ENCODE data around the gene TSPAN18. TPM values are rescaled to one million over a fixed set of nuclear protein-coding genes. Genes with fewer than 3 reads are reported as not detected.

Gene TSPAN18
- total RNA-seq, 1 donor from 2014 or later = 11.5 TPM

DNA sequence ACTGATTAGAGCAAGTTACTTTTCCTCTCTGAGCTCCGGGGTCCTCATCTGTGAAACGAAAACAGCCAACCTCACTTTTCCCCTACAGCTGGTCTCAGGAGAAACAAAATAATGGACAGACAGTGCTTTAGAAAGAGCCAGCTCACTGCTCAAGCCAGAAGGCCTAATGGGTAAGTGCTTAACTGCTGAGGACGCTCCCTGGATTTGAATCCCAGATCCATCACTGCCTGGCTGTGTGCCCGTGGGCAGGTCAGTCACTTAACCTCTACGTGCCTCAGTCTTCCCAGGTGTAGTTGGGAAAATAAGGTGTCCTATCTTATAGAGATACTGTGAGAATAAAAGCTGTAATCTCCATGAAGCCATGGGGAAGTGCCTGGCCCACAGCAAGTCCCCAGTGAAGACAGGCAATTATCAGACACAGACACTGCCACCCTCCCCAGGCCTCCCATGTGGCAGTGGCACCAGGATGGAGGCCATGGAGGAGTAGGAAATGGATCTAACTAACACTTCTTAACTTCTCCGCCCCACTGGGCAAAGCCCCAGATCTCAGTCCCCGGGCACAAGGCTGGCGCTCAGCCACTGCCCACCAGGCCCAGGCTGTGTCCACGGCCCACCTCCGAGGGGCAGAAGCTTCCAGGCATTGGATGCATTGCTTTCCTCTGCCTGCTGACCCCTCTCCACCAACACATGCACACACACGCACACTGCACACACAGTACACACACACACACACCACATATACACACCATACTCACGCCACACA lies 214.7 kb downstream of the TSPAN18 start:
- DNase-seq (ENCODE audit: low read depth, low spot score) = no peak

DNA sequence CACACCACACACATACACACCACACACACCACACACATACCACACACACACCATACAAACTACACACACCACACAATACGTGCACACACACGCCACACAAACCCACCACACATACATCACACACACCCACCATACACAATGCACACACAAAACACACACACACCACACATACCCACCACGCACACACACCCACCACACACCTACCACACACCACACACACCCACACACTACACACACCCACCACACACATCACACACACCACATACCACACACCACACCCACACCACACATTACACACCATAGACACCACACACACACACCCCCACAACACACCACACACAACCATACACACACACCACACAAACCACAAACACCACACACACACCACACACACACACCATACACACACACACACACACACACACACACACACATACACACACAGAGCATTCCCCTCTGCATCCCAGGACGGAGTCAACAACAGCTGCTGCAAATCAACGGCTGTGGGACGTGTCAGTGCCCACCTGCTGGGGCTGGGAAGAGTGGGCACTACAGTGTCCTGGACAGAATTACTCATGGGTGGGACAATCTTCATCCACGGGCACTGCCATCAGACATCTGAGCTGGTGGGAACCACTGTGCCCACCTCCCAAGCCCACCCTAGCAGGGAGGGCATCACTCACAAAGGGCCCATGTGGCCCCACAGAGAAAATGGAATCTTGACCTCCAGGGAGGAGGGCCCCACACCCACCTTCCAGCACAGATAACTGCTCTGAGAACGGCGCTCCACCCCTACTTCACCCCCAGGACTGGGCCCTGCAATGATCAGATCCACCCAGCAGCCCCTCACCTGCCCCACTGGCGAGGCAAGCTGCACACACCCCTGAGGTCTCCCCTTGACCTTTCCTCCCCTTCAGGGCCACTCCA lies 215.5 kb downstream of the TSPAN18 start:
- no peak for DNase-seq (ENCODE audit: low read depth, low spot score)

DNA sequence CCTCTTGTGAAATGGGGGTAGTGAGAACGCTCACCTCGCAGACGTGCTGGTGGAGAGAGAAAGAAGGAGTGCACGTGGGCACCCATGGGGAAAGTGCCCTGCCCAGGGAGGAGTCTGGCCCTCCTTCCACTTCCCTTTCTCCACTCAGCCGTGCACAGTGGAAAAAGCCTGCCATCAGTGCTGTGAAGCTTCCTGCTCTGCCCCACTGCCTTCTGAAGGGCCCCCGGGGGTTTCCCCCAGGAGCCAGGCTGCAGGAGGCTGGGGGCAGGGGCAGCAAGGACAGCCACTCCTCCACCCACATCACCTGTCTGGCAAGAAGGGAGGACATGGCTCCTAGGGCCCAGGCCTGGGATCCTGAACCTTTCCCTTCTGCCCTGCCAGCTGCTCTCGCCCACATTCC lies 216.4 kb downstream of the TSPAN18 start:
- DNase-seq (ENCODE audit: low read depth, low spot score) = no peak

DNA sequence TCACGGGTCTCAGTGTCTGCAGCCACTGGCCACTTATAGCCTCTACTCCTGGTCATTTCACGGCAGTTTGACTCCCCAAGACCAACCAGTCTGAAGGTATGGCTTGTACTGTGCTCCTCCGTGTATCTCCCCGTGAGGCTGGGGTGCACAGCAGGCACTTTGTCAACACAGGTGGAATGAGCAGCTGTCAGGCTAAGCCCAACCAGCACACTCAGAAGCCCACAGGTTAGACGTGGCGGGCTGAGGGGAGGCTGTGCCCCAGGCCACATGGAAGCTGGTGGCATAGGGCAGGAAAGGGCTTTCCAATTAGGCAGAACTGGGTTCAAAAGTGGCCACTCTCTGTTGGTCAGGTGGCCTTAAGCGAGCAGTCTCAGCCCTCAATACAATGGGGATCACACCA lies 216.9 kb downstream of the TSPAN18 start:
- no peak for DNase-seq (ENCODE audit: low read depth, low spot score)

DNA sequence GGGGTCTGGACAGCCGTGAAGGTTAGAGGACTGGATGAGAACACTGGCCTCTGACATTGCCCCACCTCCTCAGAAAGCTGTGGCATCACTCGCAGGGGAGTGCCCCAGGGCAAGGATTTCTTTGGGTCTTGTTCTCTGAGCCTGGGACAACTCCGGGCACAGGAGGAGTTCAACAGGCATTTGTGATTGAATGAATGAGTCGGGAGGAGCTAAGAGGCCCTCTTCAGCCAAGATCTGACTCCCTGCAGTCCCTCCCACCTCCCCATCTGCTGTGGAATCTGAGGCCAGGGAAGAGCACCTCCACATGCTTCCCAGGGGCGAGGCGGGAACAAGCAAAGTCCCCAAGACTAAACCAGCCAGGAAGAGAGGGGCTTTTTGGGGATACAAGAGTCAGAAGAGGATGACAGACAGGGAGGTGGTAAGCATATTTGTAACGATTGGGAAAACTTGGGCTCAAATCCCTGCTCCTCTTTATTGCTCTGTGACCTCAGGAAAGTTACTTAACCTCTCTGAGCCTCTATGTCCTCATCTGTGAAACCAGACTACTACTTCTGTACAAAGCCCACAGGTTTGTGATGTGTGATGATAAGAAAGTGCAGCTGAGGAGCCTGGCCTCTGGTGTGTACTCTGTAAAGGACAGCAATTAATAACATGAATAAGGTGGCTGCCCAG lies 217.6 kb downstream of the TSPAN18 start:
- no peak for DNase-seq (ENCODE audit: low read depth, low spot score)

DNA sequence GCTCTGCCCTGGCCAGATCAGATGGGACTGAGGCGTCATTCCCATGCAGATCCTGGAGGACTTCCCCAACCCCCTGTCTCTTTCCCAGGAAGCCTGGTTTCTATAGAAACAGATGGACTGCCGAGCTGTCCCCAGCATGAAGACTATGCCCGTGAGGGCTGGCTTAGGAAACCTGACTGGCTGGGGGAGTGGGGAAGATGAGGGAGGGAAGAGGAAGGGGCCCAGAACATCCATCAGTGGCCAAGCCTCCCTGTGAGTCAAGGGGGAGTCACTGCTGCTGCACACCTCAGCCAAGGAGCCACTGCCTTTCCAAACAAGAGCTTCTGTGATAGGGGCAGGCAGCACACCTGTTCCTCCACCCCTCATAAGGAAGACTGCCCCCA lies 218.1 kb downstream of the TSPAN18 start:
- DNase-seq (ENCODE audit: low read depth, low spot score) = no peak

DNA sequence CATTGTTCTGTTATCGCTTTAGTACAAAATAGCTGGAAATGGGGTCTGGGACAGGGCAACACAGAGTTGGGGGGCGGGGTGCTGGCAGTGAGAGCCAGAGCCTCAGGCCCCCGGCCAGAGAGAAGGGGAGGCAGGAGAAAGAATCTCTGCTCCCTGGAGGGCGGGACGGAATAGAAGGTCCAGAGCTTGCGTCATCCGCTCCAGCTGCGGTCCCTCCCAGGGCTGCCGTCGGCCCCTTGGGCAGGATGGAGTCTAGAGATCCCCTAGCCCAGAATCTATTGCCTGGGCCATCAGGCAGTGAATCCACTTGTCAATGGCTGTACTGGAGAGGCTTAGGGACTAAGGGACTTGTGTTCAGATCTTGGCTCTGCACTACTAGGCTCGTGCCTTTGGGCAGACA lies 218.9 kb downstream of the TSPAN18 start:
- no peak for DNase-seq (ENCODE audit: low read depth, low spot score)

DNA sequence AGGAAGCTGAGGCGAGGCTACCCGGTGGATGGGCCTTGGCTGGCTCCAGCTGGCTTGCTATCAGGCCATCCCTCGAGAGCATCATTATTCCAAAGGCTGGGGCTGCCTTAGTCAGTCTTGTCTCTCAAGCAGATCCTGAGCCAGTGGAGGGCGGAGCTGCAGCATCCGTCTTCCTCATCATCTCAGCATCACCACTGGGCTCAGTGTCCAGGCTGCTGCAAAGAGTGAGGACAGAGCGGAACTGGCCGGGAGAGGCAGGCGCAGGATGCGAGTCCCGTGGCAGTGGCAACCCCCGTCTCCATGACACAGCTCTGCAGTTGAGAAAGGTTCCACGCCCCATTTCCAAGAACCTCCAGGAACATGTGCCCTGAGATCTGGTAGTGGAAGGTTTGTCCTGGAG lies 219.5 kb downstream of the TSPAN18 start:
- DNase-seq (ENCODE audit: low read depth, low spot score) = no peak

DNA sequence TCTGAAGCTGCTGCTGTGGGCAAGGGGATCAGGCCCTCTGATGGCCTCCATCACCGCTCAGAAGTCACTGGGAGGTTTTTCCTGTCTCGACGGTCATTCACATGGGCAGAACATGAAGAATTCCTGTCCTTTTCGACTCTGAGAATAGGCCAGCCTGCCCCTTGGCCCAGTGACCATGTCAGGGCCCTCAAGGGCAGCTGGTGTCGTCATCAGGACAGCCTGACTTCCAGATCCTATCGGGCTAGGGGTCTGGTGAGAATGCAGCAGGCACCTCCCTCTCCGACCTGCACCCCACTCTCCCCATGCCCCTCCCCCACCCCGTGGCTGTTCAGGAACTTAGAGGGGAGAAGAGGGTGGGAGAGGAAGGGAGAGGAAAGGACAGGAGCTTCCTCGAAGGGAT lies 220.4 kb downstream of the TSPAN18 start:
- DNase-seq (ENCODE audit: low read depth, low spot score) = no peak

DNA sequence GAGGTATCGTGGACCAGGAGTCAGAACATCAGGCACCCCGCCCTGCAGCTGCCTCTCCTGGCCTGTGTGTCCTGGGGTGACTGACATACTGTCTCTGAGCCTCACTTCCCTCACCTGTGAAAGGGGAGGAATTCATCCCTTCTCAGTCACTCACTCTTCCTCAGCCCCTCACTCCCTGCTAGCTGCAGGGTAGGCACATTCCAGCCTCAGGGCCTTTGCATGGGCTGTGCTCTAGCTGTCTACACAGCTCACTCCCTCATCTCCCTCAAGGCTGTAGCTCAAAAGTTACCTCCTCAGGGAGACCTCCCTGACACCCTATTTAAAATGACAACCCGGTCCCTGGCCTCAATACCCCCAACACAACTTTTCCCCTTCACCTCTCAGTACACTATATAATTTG lies 221.4 kb downstream of the TSPAN18 start:
- DNase-seq (ENCODE audit: low read depth, low spot score) = no peak

DNA sequence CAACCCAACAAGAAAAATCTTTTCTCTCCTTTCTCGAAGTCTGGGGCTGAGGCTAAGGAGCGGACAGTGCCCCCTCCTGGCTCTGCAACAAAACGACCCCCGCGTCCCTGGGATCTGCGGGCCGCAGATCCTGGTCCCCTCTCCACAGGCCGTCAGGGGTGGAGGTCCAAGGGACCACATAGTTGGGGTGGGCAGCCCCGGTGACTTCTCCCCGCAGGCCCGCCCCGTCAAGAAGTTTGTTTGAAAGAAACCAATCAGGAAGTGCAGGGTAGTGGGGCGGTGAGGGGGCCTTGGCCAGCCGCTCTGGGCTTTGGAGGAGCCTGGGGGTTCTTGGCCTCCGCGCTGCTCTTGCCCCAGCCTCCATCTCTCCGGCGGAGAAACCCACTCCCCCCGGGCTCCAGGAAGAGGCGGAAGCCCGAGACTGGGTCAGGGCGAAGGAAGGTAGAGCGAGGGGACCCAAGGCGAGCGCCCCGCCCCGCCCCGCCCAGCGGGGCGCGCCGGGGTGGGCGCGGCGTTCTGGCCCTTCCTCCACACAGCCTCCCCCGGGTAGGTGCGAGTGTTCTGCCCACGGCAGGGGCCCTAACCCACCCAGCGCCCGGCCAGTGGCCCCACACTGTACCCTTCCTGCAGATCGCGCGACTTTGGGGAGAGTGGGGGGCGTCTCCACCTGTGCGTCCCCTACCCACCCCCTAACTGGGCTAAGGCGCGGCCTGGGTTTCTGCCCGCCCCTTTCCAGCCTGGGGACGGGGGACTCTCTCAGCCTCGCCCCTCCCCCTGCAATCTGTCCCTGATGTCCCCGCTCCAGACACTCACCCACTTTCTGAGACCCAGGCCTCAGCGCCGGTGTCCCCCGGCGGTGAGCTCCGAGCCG lies 222.6 kb downstream of the TSPAN18 start:
- no peak for DNase-seq (ENCODE audit: low read depth, low spot score)

DNA sequence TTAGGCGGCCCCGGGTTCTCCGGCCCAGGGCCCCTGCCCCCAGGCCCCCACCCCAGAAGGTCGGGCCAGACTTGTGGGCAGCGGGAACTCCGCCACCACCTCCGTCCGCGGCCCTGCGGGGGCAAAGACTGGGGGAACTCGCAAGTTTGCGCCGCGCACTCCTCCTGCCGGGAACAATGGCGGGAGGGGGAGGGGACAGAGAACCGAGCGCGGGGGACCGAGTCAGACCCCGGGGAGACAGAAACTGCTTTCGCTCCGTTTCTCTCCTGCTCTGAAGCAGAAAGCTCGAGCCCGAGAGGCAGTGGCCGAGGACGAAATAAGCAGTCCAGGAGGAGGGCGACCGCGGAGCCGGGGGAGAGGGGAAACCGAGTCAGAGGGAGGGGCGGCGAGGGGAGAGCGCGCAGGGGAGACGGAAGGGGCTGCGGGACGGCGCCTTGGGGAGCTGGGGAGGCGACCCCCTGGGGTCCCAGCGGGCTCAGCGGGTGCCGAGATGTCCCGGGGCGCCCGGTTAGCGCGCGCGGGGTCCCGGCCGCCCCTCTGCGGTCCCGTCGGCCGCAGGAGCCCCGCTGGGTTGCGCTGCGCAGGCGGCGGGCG lies 223.4 kb downstream of the TSPAN18 start:
- DNase-seq (ENCODE audit: low read depth, low spot score) = no peak

DNA sequence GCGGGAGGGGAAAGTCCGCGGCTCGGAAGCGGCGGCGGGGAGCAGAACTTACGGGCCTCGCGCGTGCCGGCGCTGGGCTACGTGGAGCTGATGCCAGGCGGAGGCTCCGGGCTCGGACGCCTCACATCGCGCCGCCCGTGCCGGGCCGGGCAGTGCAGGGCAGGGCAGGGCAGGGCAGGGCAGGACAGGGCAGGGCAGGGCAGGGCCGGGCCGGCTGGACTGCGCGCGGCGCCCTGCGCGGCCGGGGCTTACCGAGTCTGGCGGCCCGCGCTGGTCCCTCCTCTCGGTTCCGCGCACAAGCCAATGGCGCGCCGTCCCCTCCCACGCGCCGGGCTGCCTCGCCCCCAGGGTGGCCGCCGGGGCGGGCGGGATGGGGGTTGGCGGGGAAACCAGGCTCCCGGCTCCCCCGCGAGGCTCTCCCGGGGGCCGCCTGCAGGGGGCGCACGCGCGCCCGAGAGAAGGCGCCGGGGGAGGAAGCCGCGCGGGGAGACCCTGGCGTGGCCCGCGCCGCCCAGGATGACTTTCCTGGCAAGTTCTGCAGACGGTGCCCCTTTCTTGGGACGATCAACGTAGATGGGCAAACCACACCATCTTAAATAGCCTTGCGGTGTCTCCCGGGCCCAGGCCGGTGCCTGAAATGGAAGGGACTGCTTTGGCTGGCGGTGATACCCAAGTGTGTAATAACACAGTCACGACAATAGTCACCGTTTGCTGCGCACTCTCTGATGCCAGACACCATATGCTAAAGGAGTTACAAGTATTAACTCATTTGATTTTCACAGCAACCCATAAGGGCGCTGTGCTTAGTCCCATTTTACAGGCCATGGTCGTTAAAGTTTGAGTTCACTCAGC lies 224.1 kb downstream of the TSPAN18 start, which contains the start of gene TP53I11:
TSS of gene TP53I11 (minus strand) at position 259 of the 852 bp plus-strand sequence. CDS start 12,548 bp downstream, outside the sequence.
- DNase-seq (ENCODE audit: low read depth, low spot score) = peak; percentile 43

DNA sequence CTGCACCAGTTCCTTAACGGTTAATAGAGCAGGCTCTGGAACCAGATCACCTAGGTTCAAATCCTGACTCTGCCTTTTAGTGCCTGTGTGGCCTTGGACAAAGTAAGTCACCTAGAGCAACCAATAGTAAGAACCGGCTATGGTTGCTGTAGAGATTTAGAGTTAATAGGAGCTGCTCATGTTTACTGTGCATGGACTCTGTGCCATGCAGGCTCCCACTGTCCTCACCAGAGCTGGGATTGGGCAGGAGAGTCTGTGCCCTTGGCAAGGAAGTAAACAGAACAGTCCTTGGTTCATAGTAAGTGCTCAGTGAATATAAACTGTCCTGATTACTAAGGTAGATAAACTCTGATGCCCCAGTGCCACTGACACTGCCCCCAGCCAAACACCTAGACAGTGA lies 225.3 kb downstream of the TSPAN18 start:
- no peak for DNase-seq (ENCODE audit: low read depth, low spot score)

DNA sequence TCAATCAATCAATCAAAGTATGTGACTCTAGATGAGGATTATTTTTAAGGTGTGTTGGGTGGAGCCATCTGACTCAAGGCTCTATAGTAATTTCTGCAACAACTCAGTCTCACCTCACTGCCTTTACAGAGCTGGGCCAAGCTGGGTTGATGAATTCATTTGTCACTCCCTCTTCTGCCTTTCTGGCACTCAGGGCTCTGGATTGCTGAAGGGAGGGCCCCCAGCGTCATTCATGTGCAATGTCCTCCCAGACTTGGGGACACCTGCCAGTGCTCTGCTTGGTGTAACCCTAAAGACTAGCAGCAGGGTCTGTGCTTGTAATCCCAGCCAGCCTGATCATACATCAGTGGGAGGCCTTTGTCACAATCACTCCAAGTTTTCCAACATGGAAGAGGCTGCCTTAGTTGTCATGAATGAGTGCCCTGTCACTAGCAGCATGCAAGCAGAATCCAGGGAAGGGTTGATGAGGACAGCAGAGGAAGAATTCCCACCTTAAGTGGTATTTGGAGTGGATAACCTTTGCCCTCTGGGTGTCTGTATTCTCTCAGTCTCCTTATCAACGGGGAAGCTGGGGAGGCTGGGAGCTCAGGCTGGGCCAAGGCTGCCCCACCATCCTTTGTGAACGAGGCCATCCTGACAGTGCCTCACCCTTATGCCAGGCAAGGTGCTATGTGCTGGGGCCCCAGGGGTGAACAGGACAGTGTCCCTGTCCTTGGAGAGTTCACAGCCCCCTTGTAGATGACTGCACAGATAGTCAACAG lies 225.9 kb downstream of the TSPAN18 start:
- no peak for DNase-seq (ENCODE audit: low read depth, low spot score)

DNA sequence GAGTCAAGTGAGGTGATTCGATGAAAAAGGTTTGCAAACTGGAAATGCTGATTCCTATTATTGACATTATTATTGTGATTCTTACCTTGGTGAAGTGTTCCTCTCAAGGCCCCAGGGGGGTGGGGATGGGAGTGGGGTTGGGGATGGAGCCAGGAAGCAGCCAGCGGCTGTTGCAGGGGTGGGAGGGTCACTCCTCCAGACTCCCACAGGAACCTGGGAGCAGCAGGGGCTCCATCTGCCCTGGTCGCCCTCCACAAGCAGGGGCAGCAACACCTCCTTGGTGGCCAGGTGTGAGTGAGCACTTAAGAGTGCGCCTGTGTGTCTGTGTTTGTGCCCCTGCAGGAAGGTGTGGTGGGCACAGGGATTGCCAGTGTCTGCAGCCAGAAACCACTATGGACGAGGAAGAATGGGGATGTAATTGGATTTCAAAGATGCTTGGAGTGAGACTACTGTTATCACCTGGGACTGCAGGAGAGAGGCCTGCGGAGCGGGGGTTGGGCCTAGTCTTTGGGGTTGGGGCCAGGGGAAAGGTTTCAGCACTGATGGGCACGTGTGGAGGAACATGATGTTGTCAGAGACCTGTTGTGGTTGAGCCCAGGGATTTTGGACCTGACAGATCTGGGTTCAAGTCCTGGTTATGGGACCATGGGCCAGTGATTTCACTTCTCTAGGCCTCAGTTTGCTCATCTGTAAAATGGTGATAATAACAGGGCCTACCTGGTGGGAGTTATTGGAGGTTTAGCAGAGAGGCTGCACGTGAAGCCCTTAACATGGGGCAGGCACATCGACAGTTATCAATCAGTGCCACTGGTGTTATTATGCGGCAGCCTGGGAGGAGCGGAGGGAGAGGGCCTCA lies 227.5 kb downstream of the TSPAN18 start:
- no peak for DNase-seq (ENCODE audit: low read depth, low spot score)

DNA sequence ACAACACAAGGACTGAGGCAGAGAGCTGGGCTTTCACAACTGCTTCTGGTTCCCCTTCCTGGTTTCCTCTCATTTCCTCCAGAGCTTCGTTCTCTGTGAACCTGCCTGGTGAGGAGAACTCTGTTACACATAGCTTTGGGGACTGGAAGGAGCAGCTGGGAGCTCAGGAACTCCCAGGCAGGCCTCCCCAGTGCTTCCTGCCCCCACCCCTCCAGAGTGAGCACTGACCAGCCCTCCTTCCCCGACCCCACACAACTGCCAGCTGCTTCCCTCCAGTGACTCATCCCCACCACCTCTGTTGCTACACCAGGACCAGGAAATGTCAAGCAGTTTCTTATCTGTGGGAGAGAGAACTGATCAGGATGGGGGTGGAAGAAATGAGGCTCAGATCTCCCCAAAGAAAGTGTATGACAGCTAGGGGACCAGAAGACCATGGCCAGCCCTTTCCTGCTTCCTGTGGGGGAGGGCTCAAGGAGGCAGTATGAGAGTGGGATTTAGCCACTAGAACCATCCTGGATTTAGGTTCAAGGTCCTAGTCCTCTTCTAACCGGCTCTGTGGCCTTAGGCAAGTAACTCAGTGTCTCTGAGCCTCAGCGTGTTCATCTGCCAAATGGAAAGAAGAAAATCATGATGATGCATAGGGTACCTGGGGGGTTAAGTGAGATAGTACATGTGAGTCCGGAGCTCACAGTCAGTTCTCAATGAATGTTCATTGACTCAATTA lies 228.4 kb downstream of the TSPAN18 start:
- peak; percentile 94 for DNase-seq (ENCODE audit: low read depth, low spot score)
